GM18868 (cell line): ENCODE results near the gene GYS2.
A peak's percentile ranks its signal among the peaks of the same experiment; 100 is the strongest.

Experiments
- ATAC-seq: cut with Tn5 transposase; IDR thresholded peaks from one replicate; pipeline ENCODE4 v1.9.1; 2021; ENCODE audit warnings: mild to moderate bottlenecking, moderate library complexity; ENCODE audit not compliant: unreplicated experiment

Gene GYS2

DNA sequence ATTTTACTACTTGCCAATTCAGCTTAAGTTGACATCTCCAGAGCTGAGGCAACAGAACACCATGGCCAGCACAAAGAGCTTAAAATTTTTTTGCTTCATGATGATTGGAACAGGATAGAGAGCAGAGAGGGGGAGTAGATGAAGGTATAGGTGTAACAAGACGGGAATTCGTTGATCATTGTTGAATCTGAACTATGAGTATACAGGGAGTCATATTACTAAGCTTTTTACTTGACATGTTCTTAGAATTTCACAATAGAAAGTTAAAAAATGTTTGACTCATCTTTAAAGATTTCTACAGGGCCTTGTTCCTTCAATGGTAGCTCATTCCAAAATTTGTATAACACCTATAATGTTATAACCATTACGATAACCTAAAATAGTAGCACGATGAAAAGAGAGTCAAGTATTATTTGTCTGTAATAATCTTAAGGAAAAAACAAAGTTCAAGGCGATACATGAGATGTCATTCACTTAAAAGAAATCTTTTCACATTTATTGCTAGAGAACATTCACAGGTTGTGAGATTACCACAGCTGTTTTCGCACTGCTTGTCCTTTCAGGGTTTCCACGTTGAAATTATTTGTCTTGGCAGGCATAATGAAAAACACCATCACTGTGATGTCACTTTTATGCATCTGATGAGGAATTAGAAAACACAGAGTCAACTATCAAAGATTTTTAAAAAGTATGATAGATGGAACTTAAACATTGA, 44.6 kb downstream of the GYS2 start:
- no peak for ATAC-seq

- ATAC-seq, result no peak
Observed at GRCh38 chr12:21558100-21558679, 46.5 kb downstream of the GYS2 start.

- ATAC-seq, result no peak
Observed at GRCh38 chr12:21553329-21553675, 51.3 kb downstream of the GYS2 start.

DNA sequence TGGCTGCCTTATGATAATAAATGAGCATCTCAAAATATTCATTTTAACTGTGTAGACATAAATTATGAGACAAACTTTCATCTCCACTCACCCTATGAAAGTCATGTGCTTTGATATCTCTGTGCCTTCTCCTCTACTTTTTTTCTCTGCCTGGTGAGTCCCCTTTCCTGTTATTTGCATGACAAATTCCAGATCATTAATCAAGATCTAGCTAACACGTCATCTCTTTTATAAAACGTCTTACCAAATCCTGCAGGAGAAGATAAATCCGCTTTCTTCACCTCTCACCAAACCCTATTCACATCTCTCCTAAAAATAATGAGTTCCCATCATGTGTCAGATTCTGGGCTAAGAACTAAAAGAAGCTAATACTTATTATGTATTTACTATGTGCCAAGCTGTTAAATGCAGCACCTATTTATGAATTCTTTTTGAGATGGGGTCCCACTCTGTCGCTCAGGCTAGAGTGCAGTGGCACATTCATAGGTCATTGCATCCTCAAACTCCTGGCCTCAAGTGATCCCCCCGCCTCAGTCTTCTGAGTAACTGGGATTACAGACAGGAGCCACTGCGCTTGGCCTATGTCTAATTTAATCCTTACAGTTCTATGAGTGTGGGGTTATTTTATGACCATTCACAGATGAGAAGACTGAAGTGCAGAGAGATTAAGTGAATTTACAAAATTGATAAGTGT, 51.9 kb downstream of the GYS2 start:
- no peak for ATAC-seq

- ATAC-seq, result no peak
Observed at GRCh38 chr12:21551841-21552465, 52.7 kb downstream of the GYS2 start.

GRCh38 chr12:21547437-21547836, 57.2 kb downstream of the GYS2 start:
- ATAC-seq, result no peak

DNA sequence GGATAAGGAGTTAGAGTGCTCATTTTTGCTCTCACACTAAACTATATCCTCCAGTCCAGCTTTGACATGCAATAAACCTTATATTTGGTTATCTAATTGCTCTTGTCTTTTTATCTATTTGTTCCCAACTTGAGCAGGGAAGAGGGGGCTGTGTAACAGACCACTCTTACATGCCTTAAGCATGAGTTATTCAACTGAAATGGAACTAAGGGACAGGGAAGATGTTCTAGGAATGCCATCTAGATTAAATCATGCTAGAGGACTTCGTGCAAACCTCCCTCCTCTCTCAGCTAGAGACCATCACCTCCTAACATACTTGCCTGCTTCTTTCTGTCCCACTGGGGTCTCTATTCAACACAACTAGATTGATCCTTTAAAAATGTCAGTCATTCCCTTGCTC, 57.9 kb downstream of the GYS2 start:
- no peak for ATAC-seq

DNA sequence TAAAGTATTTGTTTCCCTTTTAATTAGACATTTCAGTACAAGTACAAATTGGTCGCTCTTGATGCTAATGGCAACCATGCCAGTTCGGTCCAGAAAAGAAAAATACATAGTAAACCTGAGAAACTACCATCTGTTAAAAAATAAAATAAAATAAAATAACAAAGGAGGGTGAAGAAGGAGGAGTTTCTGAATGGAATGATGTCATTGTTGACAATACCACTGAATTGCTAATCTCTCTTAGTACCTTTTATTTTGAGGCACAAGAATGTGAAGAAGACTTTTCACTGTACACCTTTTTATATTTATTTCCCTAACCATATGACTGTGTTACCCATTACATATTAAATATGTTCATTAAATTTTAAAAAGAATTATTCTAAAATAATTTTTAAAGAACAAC, 59.1 kb downstream of the GYS2 start:
- ATAC-seq, result no peak

GRCh38 chr12:21543151-21543550, 61.5 kb downstream of the GYS2 start:
- no peak for ATAC-seq

DNA sequence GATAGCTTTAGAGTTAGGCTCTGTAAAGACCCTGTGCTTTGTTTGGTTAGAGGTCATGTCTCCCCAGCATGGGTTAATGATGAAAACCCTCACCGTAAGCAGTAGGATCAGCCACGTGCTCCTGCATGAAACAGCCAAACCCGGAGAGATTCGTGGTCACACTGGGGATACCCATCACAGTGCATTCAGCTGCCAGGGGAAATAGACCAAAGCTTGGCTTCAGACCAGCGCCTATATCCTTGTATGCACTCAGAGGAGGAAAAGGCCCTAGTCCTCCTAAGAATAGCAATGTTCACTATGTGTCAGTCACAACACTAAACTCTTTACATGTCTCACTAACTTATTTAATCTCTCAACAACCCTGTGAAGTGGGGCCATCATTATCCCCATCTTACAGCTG, 62.2 kb downstream of the GYS2 start:
- ATAC-seq, result peak; percentile 59

DNA sequence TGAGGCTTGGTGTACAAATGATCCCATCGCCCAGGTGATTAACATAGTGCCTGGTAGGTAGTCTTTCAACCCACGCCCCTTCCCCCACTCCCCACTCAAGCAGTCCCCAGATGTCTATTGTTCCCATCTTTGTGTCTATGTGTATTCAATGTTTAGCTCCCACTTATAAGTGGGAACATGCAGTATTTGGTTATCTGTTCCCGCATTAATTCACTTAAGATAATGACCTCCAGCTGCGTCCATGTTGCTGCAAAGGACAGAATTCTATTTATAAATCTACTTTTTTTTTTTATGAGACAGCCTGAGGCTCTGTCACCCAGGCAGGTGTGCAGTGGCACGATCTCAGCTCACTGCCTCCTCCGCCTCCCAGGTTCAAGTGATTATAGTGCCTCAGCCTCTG, 62.9 kb downstream of the GYS2 start:
- no peak for ATAC-seq

GRCh38 chr12:21539797-21540196, 64.8 kb downstream of the GYS2 start:
- no peak for ATAC-seq

GRCh38 chr12:21538061-21538653, 66.5 kb downstream of the GYS2 start:
- no peak for ATAC-seq

- no peak for ATAC-seq
Observed at GRCh38 chr12:21529456-21529855, 75.2 kb downstream of the GYS2 start.

DNA sequence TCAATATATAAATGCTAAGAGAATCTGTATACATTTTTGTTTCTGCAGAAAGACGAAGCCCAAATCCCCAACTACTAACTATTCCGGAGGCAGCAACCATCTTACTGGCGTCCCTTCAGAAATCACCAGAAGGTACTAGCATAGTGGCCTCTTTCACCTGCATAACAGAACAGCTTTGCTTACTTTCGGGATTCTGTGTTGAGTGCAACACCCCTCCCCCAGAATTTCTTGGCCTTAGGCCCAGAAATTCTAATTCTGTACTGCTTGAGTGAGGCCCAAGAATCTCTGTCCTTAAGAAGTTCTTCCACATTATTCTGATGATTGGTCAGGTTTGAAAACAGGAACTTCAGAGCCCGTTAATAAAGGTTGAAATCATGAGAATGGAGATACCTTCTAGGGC, 75.7 kb downstream of the GYS2 start:
- no peak for ATAC-seq

DNA sequence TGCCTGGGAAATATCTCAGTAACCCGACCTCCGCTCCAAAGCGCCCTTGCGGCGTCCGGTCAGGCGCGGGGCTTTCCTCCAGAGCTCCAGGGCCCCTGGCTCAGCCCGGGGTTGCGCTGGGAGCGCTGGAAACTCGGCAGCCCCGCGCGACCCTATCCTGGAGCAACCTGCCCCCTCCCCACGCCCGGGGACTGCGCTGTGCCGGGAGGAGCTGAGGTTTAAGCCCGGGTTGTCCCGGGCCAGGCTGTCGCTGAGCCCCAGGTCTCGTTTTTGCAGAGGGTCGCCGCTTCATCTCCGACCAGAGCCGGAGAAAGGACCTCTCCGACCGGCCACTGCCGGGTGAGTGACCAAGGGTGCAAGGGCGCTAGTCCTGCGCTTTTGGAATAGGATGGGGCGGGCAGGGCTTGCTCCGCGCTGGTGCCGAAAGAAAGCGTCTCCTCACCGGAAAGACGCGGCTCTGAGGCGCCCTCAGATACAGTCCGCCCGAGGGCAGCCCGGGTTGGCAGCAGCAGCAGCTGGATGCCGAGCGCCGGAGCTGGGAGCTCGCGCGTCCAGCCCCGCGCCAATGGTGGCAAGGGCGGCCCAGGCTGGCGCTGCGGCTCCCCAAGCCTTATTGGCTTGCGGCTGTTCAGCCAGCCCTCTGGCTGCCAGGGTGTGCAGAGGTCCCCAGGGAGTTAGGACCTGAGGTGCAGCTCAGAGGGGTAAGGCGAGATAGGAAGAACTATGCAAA, 77.0 kb downstream of the GYS2 start:
- peak; percentile 95 for ATAC-seq

DNA sequence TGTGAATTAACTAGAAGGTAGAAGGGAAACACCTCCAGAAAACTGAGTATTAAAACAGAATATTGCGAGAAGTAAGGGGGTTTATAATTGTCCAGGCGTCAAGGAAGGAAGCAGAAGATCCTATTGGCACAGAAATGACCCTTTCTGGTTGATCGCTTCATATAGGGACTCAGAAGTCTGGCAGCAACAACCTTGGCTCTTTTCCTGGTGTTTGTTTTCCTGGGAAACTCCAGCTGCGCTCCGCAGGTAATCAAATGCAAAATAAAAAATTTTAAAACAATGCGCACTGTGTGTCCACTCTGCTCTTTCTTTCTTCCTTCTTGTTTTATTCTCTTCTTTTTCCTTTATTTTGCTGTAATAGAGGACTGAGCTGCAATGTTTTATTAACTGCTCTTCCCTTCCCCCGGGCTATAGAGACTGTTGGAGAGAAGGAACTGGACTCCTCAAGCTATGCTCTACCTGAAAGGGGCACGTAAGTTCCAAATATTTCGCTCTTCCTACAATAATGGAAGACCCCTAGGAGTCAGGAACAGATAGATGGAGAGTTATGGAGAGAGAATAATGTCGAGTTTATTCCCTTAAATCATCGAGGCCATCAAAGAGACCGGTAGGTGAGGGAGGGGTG, 77.8 kb downstream of the GYS2 start:
- ATAC-seq, result no peak

GRCh38 chr12:21526053-21526452, 78.6 kb downstream of the GYS2 start, which contains the start of gene SPX:
TSS of gene SPX (plus strand) at chr12:21526296. CDS start at chr12:21526473, 177 bp downstream.
- no peak for ATAC-seq

GRCh38 chr12:21523148-21523547, 81.5 kb downstream of the GYS2 start:
- ATAC-seq, result no peak

- no peak for ATAC-seq
Observed at GRCh38 chr12:21521541-21521940, 83.1 kb downstream of the GYS2 start.
